Measurements from ENCODE around the gene MID1IP1. TPM values are rescaled to one million over a fixed set of nuclear protein-coding genes. Genes with fewer than 3 reads are reported as not detected.

Gene MID1IP1
- total and polyA plus RNA-seq, 5 donors: 22.7 to 28.5 (median 27.1) TPM

GRCh38 chrX:38847206-38847902 lies 46.1 kb downstream of the MID1IP1 start:
- H3K4me1 ChIP-seq (ENCODE audit: control insufficient read depth, insufficient read depth, low read length): no peaks in the 10 kb centered on the region
- ATAC-seq (no peak), DNase-seq (no peak)
- intact Hi-C loops (cut with DNase I): no loop called here
- no peak overlapping the region for H3K27ac ChIP-seq (ENCODE audit: low read length)
- 92% methylated on average over 5 of the region's 5 CpGs for WGBS
- no peak overlapping the region for H3K4me3 ChIP-seq (ENCODE audit: low read length)
- no peaks in the 10 kb centered on the region for H3K27me3 ChIP-seq (ENCODE audit: control insufficient read depth, insufficient read depth)
- H3K9me3 ChIP-seq (ENCODE audit: control insufficient read depth, low read length): no peaks in the 10 kb centered on the region

- DNase-seq (no peak), ATAC-seq (no peak)
- Histone ChIP-seq H3K27ac (ENCODE audit: low read length) (no peak overlapping the region), H3K4me1 (ENCODE audit: control insufficient read depth, insufficient read depth, low read length) (no peaks in the 10 kb centered on the region), H3K27me3 (ENCODE audit: control insufficient read depth, insufficient read depth) (no peaks in the 10 kb centered on the region), H3K4me3 (ENCODE audit: low read length) (no peak overlapping the region), H3K9me3 (ENCODE audit: control insufficient read depth, low read length) (no peaks in the 10 kb centered on the region)
- intact Hi-C loops (cut with DNase I): no loop called here
- 63% methylated on average over 1 of the region's 1 CpG for WGBS
These were observed 46.6 kb downstream of the MID1IP1 start for GRCh38 chrX:38847903-38848230.

- Histone ChIP-seq H3K27ac (ENCODE audit: low read length) (no peak overlapping the region), H3K4me3 (ENCODE audit: low read length) (no peak overlapping the region), H3K9me3 (ENCODE audit: control insufficient read depth, low read length) (no peaks in the 10 kb centered on the region), H3K27me3 (ENCODE audit: control insufficient read depth, insufficient read depth) (no peaks in the 10 kb centered on the region), H3K4me1 (ENCODE audit: control insufficient read depth, insufficient read depth, low read length) (no peaks in the 10 kb centered on the region)
- 96% methylated on average over 7 of the region's 7 CpGs for WGBS
- intact Hi-C loops (cut with DNase I): no loop called here
- DNase-seq: no peak
- ATAC-seq: no peak
These were observed 47.6 kb downstream of the MID1IP1 start for GRCh38 chrX:38848671-38849455.

GRCh38 chrX:38850807-38851544 lies 49.7 kb downstream of the MID1IP1 start:
- H3K27me3 ChIP-seq (ENCODE audit: control insufficient read depth, insufficient read depth): no peaks in the 10 kb centered on the region
- no peak overlapping the region for H3K27ac ChIP-seq (ENCODE audit: low read length)
- no peak overlapping the region for H3K4me3 ChIP-seq (ENCODE audit: low read length)
- DNase-seq (no peak), ATAC-seq (peak; percentile 13 to 47)
- H3K9me3 ChIP-seq (ENCODE audit: control insufficient read depth, low read length): no peaks in the 10 kb centered on the region
- H3K4me1 ChIP-seq (ENCODE audit: control insufficient read depth, insufficient read depth, low read length): no peaks in the 10 kb centered on the region
- 69% methylated on average over 6 of the region's 6 CpGs for WGBS
- intact Hi-C loops (cut with DNase I): no loop called here

- H3K27ac ChIP-seq (ENCODE audit: low read length): no peak overlapping the region
- no peaks in the 10 kb centered on the region for H3K4me1 ChIP-seq (ENCODE audit: control insufficient read depth, insufficient read depth, low read length)
- H3K27me3 ChIP-seq (ENCODE audit: control insufficient read depth, insufficient read depth): no peaks in the 10 kb centered on the region
- 56% methylated on average over 3 of the region's 3 CpGs for whole genome bisulfite sequencing
- ATAC-seq (no peak), DNase-seq (no peak)
- H3K4me3 ChIP-seq (ENCODE audit: low read length): no peak overlapping the region
- intact Hi-C loops (cut with DNase I): no loop called here
- no peaks in the 10 kb centered on the region for H3K9me3 ChIP-seq (ENCODE audit: control insufficient read depth, low read length)
These were observed 53.0 kb downstream of the MID1IP1 start for GRCh38 chrX:38854305-38854704.

Other genes starting within 250 kb of the MID1IP1 start
- gene TSPAN7, start 239.9 kb upstream of the MID1IP1 start, total RNA-seq: 100 to 1,000 TPM; 113 to 155 (median 125) TPM
- 196 TPM for gene TSPAN7, start 239.9 kb upstream of the MID1IP1 start, polyA plus RNA-seq